ENCODE results near the gene PTGER3.

- TF ChIP-seq CTCF (IDR thresholded peaks at IDR 0.05) (no peak), POLR2A (IDR thresholded peaks at IDR 0.05) (no peak), EP300 (IDR thresholded peaks at IDR 0.05) (no peak)
Measured at GRCh38 chr1:71093938-71094337, 46.3 kb upstream of the PTGER3 start.

Measured in ovary (tissue), 3 donors.